Mesendoderm (in vitro differentiated cells): ENCODE results near the gene GPR4.

Experiments used
- DNase-seq: peaks from one replicate; pipeline ENCODE4 v3.0.0; 2013
- H2AK5ac ChIP-seq: 2 replicates; pipeline ENCODE4 v1.6.1; 2013; ENCODE audit warnings: low read length, inconsistent platforms
- H2BK120ac ChIP-seq: 2 replicates; pipeline ENCODE4 v1.6.1; 2013; ENCODE audit warnings: low read depth, mild to moderate bottlenecking, low read length, moderate library complexity, mixed read lengths
- H2BK15ac ChIP-seq: replicated peaks from 2 replicates; pipeline ENCODE4 v1.6.1; 2013; ENCODE audit warnings: low read depth, mild to moderate bottlenecking, moderate library complexity
- H2BK5ac ChIP-seq: 2 replicates; pipeline ENCODE4 v1.6.1; 2013; ENCODE audit warnings: low read length, inconsistent platforms
- H3K18ac ChIP-seq: 2 replicates; pipeline ENCODE4 v1.6.1; 2013; ENCODE audit warnings: mild to moderate bottlenecking, low read length, mixed read lengths
- H3K23ac ChIP-seq: one replicate; pipeline ENCODE4 v1.6.1; 2013; ENCODE audit warnings: low read length
- H3K27ac ChIP-seq: 2 replicates; pipeline ENCODE4 v1.5.1; 2013; ENCODE audit warnings: low read depth, mild to moderate bottlenecking, inconsistent platforms, low read length, moderate library complexity
- H3K27me3 ChIP-seq: 2 replicates; pipeline ENCODE4 v1.6.1; 2013; ENCODE audit warnings: low read length, control low read depth, mild to moderate bottlenecking, inconsistent platforms; ENCODE audit not compliant: insufficient read depth, poor library complexity
- H3K36me3 ChIP-seq: 2 replicates; pipeline ENCODE4 v1.6.1; 2013; ENCODE audit warnings: low read length, inconsistent platforms; ENCODE audit not compliant: control insufficient read depth, insufficient read depth
- H3K4ac ChIP-seq: one replicate; pipeline ENCODE4 v1.6.1; 2013; ENCODE audit warnings: low read depth, mild to moderate bottlenecking, low read length, moderate library complexity
- H3K4me1 ChIP-seq: 2 replicates; pipeline ENCODE4 v1.6.1; 2013; ENCODE audit warnings: low read depth, low read length, inconsistent platforms; ENCODE audit not compliant: control insufficient read depth
- H3K4me2 ChIP-seq: 2 replicates; pipeline ENCODE4 v1.6.1; 2013; ENCODE audit warnings: low read length
- H3K4me3 ChIP-seq: 2 replicates; pipeline ENCODE4 v1.5.1; 2013; ENCODE audit warnings: mild to moderate bottlenecking, low read length
- H3K56ac ChIP-seq: one replicate; pipeline ENCODE4 v1.6.1; 2013; ENCODE audit warnings: low read length
- H3K79me1 ChIP-seq: 2 replicates; pipeline ENCODE4 v1.6.1; 2013; ENCODE audit warnings: low read length, inconsistent platforms
- H3K79me2 ChIP-seq: 2 replicates; pipeline ENCODE4 v1.6.1; 2013; ENCODE audit warnings: mild to moderate bottlenecking, low read length; ENCODE audit not compliant: control insufficient read depth, insufficient read depth
- H3K9ac ChIP-seq: 2 replicates; pipeline ENCODE4 v1.6.1; 2013; ENCODE audit warnings: low read length, inconsistent platforms
- H4K5ac ChIP-seq: one replicate; pipeline ENCODE4 v1.6.1; 2013; ENCODE audit warnings: low read length
- H4K8ac ChIP-seq: one replicate; pipeline ENCODE4 v1.6.1; 2013; ENCODE audit warnings: low read depth, mild to moderate bottlenecking, control low read depth, low read length, moderate library complexity
- WGBS: extraction: QIAGEN DNeasy Blood & Tissue Kit; methylation state at CpG from one replicate; pipeline ENCODE4 v1.1.7; 2013; ENCODE audit warnings: low lambda C conversion rate, missing lambda C conversion rate; ENCODE audit not compliant: insufficient coverage; ENCODE audit errors: extremely low coverage; 5-methylcytosine and 5-hydroxymethylcytosine counted together

Gene GPR4

GRCh38 chr19:45578861-45579260, 23.2 kb downstream of the GPR4 start:
- Histone ChIP-seq H4K8ac (no peak overlapping the region), H2BK5ac (no peak overlapping the region), H4K5ac (no peak overlapping the region), H3K4me1 (no peaks in the 10 kb centered on the region), H3K27ac (no peak overlapping the region), H3K4me3 (no peak overlapping the region), H2BK120ac (no peak overlapping the region), H3K4ac (no peak overlapping the region), H3K79me2 (no peaks in the 10 kb centered on the region), H3K23ac (no peak overlapping the region), H3K18ac (no peak overlapping the region), H3K9ac (no peak overlapping the region), H3K79me1 (peaks cover 2% of the 10 kb centered on the region), H3K27me3 (no peaks in the 10 kb centered on the region), H2BK15ac (no peak overlapping the region), H2AK5ac (no peak overlapping the region), H3K4me2 (no peak overlapping the region), H3K36me3 (no peaks in the 10 kb centered on the region), H3K56ac (no peak overlapping the region)
- no peak for DNase-seq
- no CpG with 5 or more reads among the region's 5 CpGs for WGBS

- H3K56ac ChIP-seq: no peak overlapping the region
- no peak overlapping the region for H2AK5ac ChIP-seq
- H3K18ac ChIP-seq: no peak overlapping the region
- H3K4ac ChIP-seq: no peak overlapping the region
- H3K36me3 ChIP-seq: no peaks in the 10 kb centered on the region
- H2BK120ac ChIP-seq: no peak overlapping the region
- no peak overlapping the region for H4K5ac ChIP-seq
- DNase-seq: peak; percentile 45
- H3K9ac ChIP-seq: no peak overlapping the region
- no peak overlapping the region for H3K4me2 ChIP-seq
- WGBS: no CpG with 5 or more reads among the region's 11 CpGs
- H2BK5ac ChIP-seq: no peak overlapping the region
- H3K79me2 ChIP-seq: no peaks in the 10 kb centered on the region
- peaks cover 1% of the 10 kb centered on the region for H3K79me1 ChIP-seq
- H3K4me3 ChIP-seq: no peak overlapping the region
- H3K4me1 ChIP-seq: no peaks in the 10 kb centered on the region
- H3K27ac ChIP-seq: no peak overlapping the region
- H3K23ac ChIP-seq: no peak overlapping the region
- H3K27me3 ChIP-seq: no peaks in the 10 kb centered on the region
- no peak overlapping the region for H2BK15ac ChIP-seq
- no peak overlapping the region for H4K8ac ChIP-seq
These were observed 24.7 kb downstream of the GPR4 start for GRCh38 chr19:45577111-45577905.

GRCh38 chr19:45576682-45577081, 25.3 kb downstream of the GPR4 start:
- WGBS: no CpG with 5 or more reads among the region's 3 CpGs
- no peak overlapping the region for H3K4me2 ChIP-seq
- no peaks in the 10 kb centered on the region for H3K4me1 ChIP-seq
- DNase-seq: no peak
- H3K4me3 ChIP-seq: no peak overlapping the region
- H2BK5ac ChIP-seq: no peak overlapping the region
- H3K56ac ChIP-seq: no peak overlapping the region
- no peaks in the 10 kb centered on the region for H3K27me3 ChIP-seq
- no peak overlapping the region for H3K9ac ChIP-seq
- H3K36me3 ChIP-seq: no peaks in the 10 kb centered on the region
- no peak overlapping the region for H4K5ac ChIP-seq
- H3K23ac ChIP-seq: no peak overlapping the region
- H3K27ac ChIP-seq: no peak overlapping the region
- H3K79me2 ChIP-seq: no peaks in the 10 kb centered on the region
- no peak overlapping the region for H2BK120ac ChIP-seq
- peaks cover 1% of the 10 kb centered on the region for H3K79me1 ChIP-seq
- no peak overlapping the region for H2BK15ac ChIP-seq
- H3K18ac ChIP-seq: no peak overlapping the region
- H4K8ac ChIP-seq: no peak overlapping the region
- H2AK5ac ChIP-seq: no peak overlapping the region
- H3K4ac ChIP-seq: no peak overlapping the region

- no peak overlapping the region for H3K27ac ChIP-seq
- H4K5ac ChIP-seq: no peak overlapping the region
- no peak overlapping the region for H2AK5ac ChIP-seq
- H2BK5ac ChIP-seq: no peak overlapping the region
- H3K4me3 ChIP-seq: no peak overlapping the region
- no peak overlapping the region for H3K18ac ChIP-seq
- H3K27me3 ChIP-seq: no peaks in the 10 kb centered on the region
- H3K4me1 ChIP-seq: no peaks in the 10 kb centered on the region
- H2BK15ac ChIP-seq: no peak overlapping the region
- no peak overlapping the region for H2BK120ac ChIP-seq
- no peak overlapping the region for H3K9ac ChIP-seq
- H3K79me2 ChIP-seq: no peaks in the 10 kb centered on the region
- H3K36me3 ChIP-seq: no peaks in the 10 kb centered on the region
- H3K4me2 ChIP-seq: no peak overlapping the region
- no peak for DNase-seq
- WGBS: no CpG with 5 or more reads among the region's 5 CpGs
- H4K8ac ChIP-seq: no peak overlapping the region
- H3K56ac ChIP-seq: no peak overlapping the region
- H3K4ac ChIP-seq: no peak overlapping the region
- H3K79me1 ChIP-seq: peaks cover 1% of the 10 kb centered on the region
- no peak overlapping the region for H3K23ac ChIP-seq
These were observed 26.8 kb downstream of the GPR4 start for GRCh38 chr19:45575216-45575615.

GRCh38 chr19:45574526-45574925, 27.5 kb downstream of the GPR4 start:
- no peak overlapping the region for H2AK5ac ChIP-seq
- H3K4me3 ChIP-seq: no peak overlapping the region
- H3K27ac ChIP-seq: no peak overlapping the region
- no peak overlapping the region for H3K56ac ChIP-seq
- H2BK5ac ChIP-seq: no peak overlapping the region
- H3K36me3 ChIP-seq: no peaks in the 10 kb centered on the region
- peaks cover 1% of the 10 kb centered on the region for H3K79me1 ChIP-seq
- no peaks in the 10 kb centered on the region for H3K4me1 ChIP-seq
- no peak overlapping the region for H3K23ac ChIP-seq
- H3K27me3 ChIP-seq: no peaks in the 10 kb centered on the region
- DNase-seq: no peak
- no peak overlapping the region for H3K4me2 ChIP-seq
- no peak overlapping the region for H4K8ac ChIP-seq
- H3K18ac ChIP-seq: no peak overlapping the region
- H3K79me2 ChIP-seq: no peaks in the 10 kb centered on the region
- no peak overlapping the region for H3K4ac ChIP-seq
- no peak overlapping the region for H2BK15ac ChIP-seq
- H2BK120ac ChIP-seq: no peak overlapping the region
- no peak overlapping the region for H3K9ac ChIP-seq
- no peak overlapping the region for H4K5ac ChIP-seq
- no CpG with 5 or more reads among the region's 4 CpGs for WGBS
